H9 (cell line): ENCODE measurements around the gene BCL2L15. TPM values are rescaled to one million over a fixed set of nuclear protein-coding genes. Genes with fewer than 3 reads are reported as not detected.

Experiments
- DNase-seq: peaks from one replicate; pipeline ENCODE4 v3.0.0-alpha.2; 2017
- H2AFZ ChIP-seq: one replicate; pipeline ENCODE4 v1.6.1; 2013; ENCODE audit warnings: mild to moderate bottlenecking, low read length, control low read depth, moderate library complexity
- H2AK5ac ChIP-seq: 2 replicates; pipeline ENCODE4 v1.6.1; 2013; ENCODE audit warnings: low read length, control low read depth, mixed read lengths; ENCODE audit not compliant: insufficient read length
- H2BK120ac ChIP-seq: one replicate; pipeline ENCODE4 v1.6.1; 2013; ENCODE audit warnings: low read depth, mild to moderate bottlenecking, low read length, control low read depth, inconsistent platforms; ENCODE audit not compliant: poor library complexity, severe bottlenecking
- H2BK12ac ChIP-seq: 2 replicates; pipeline ENCODE4 v1.6.1; 2013; ENCODE audit warnings: low read length, control low read depth, mixed read lengths, low read depth; ENCODE audit not compliant: insufficient read length
- H2BK15ac ChIP-seq: 2 replicates; pipeline ENCODE4 v1.6.1; 2013; ENCODE audit warnings: low read depth, low read length, control low read depth
- H2BK20ac ChIP-seq: one replicate; pipeline ENCODE4 v1.6.1; 2013; ENCODE audit warnings: low read depth, mild to moderate bottlenecking, low read length, control low read depth, inconsistent platforms; ENCODE audit not compliant: poor library complexity, severe bottlenecking
- H2BK5ac ChIP-seq: 2 replicates; pipeline ENCODE4 v1.6.1; 2013; ENCODE audit warnings: low read length, control low read depth, mixed read lengths; ENCODE audit not compliant: insufficient read length
- H3K14ac ChIP-seq: 2 replicates; pipeline ENCODE4 v1.6.1; 2013; ENCODE audit warnings: low read length, control low read depth; ENCODE audit not compliant: insufficient read depth
- H3K18ac ChIP-seq: 2 replicates; pipeline ENCODE4 v1.6.1; 2013; ENCODE audit warnings: low read depth, mild to moderate bottlenecking, mixed read lengths, low read length, control low read depth; ENCODE audit not compliant: insufficient read length
- H3K23ac ChIP-seq: 2 replicates; pipeline ENCODE4 v1.6.1; 2013; ENCODE audit warnings: low read length, control low read depth, mixed read lengths, low read depth; ENCODE audit not compliant: insufficient read length
- H3K23me2 ChIP-seq: 2 replicates; pipeline ENCODE4 v1.6.1; 2013; ENCODE audit warnings: low read depth, mild to moderate bottlenecking, mixed read lengths, low read length, control low read depth; ENCODE audit not compliant: insufficient read length, poor library complexity, severe bottlenecking
- H3K27ac ChIP-seq: 2 replicates; pipeline ENCODE4 v1.5.1; 2013; ENCODE audit warnings: low read length, control low read depth, mixed read lengths, low read depth; ENCODE audit not compliant: insufficient read length
- H3K27me3 ChIP-seq: 2 replicates; pipeline ENCODE4 v1.6.1; 2013; ENCODE audit warnings: low read length, control low read depth, inconsistent platforms; ENCODE audit not compliant: insufficient read depth
- H3K4ac ChIP-seq: 2 replicates; pipeline ENCODE4 v1.6.1; 2013; ENCODE audit warnings: low read depth, mild to moderate bottlenecking, control low read depth, inconsistent platforms, low read length, moderate library complexity
- H3K4me1 ChIP-seq: 2 replicates; pipeline ENCODE4 v1.6.1; 2013; ENCODE audit warnings: low read length, control low read depth, inconsistent platforms; ENCODE audit not compliant: insufficient read depth
- H3K4me2 ChIP-seq: 2 replicates; pipeline ENCODE4 v1.6.1; 2013; ENCODE audit warnings: low read length, control low read depth, mixed read lengths; ENCODE audit not compliant: insufficient read length, insufficient read depth
- H3K56ac ChIP-seq: 2 replicates; pipeline ENCODE4 v1.6.1; 2013; ENCODE audit warnings: low read depth, mild to moderate bottlenecking, mixed read lengths, low read length, control low read depth; ENCODE audit not compliant: insufficient read length
- H3K79me1 ChIP-seq: 2 replicates; pipeline ENCODE4 v1.6.1; 2013; ENCODE audit warnings: low read depth, mild to moderate bottlenecking, moderate library complexity, low read length, control low read depth, inconsistent platforms; ENCODE audit not compliant: insufficient read depth, poor library complexity, severe bottlenecking
- H3K79me2 ChIP-seq: 2 replicates; pipeline ENCODE4 v1.6.1; 2013; ENCODE audit warnings: low read length, control low read depth, inconsistent platforms; ENCODE audit not compliant: insufficient read depth
- H3K9ac ChIP-seq: 2 replicates; pipeline ENCODE4 v1.6.1; 2013; ENCODE audit warnings: low read length, control low read depth, mixed read lengths; ENCODE audit not compliant: insufficient read length; ENCODE audit errors: extremely low read depth
- H3K9me3 ChIP-seq: one replicate; pipeline ENCODE4 v1.6.1; 2013; ENCODE audit warnings: low read depth, low read length, inconsistent platforms; ENCODE audit not compliant: control insufficient read depth
- H3T11ph ChIP-seq: one replicate; pipeline ENCODE4 v1.6.1; 2013; ENCODE audit warnings: mild to moderate bottlenecking, low read length, control low read depth, inconsistent platforms
- H4K20me1 ChIP-seq: one replicate; pipeline ENCODE4 v1.6.1; 2013; ENCODE audit not compliant: control insufficient read depth, insufficient read length, insufficient read depth
- H4K5ac ChIP-seq: 2 replicates; pipeline ENCODE4 v1.6.1; 2013; ENCODE audit warnings: low read depth, mild to moderate bottlenecking, mixed read lengths, low read length, control low read depth; ENCODE audit not compliant: insufficient read length
- H4K8ac ChIP-seq: replicated peaks from 2 replicates; pipeline ENCODE4 v1.6.1; 2013; ENCODE audit warnings: low read length, control low read depth, mixed read lengths, low read depth; ENCODE audit not compliant: insufficient read length
- H4K91ac ChIP-seq: 2 replicates; pipeline ENCODE4 v1.6.1; 2013; ENCODE audit warnings: low read depth, mild to moderate bottlenecking, moderate library complexity, mixed read lengths, low read length, control low read depth; ENCODE audit not compliant: insufficient read length
- H3K27ac Mint-ChIP-seq, 3 experiments: 2 replicates in 2 of 3; 3 replicates in 1 of 3; pipeline ENCODE4 v1.8.0; 2020 to 2021; ENCODE audit warnings: mixed read lengths in 3 of 3, mild to moderate bottlenecking in 1 of 3, moderate library complexity in 1 of 3
- H3K27me3 Mint-ChIP-seq: 2 replicates; pipeline ENCODE4 v1.8.0; 2021; ENCODE audit warnings: low read depth, mild to moderate bottlenecking, moderate library complexity, mixed read lengths
- H3K36me3 Mint-ChIP-seq, 3 experiments: 2 replicates in 2 of 3; 3 replicates in 1 of 3; pipeline ENCODE4 v1.8.0; 2020 to 2021; ENCODE audit warnings: low read depth in 3 of 3, mixed read lengths in 3 of 3; ENCODE audit not compliant: insufficient read depth in 1 of 3
- H3K4me1 Mint-ChIP-seq, 2 experiments: 2 replicates each; pipeline ENCODE4 v1.8.0; 2020; ENCODE audit warnings: mixed read lengths in 2 of 2
- H3K4me3 Mint-ChIP-seq, 2 experiments: 2 replicates in 1 of 2; 3 replicates in 1 of 2; pipeline ENCODE4 v1.8.0; 2020 to 2021; ENCODE audit warnings: mild to moderate bottlenecking in 2 of 2, mixed read lengths in 2 of 2, moderate library complexity in 1 of 2
- H3K9me3 Mint-ChIP-seq, 2 experiments: 2 replicates in 1 of 2; 3 replicates in 1 of 2; pipeline ENCODE4 v1.8.0; 2020; ENCODE audit warnings: mild to moderate bottlenecking in 2 of 2, mixed read lengths in 2 of 2, moderate library complexity in 1 of 2
- CTCF ChIP-seq: fragments of 200-600 bp; sonication (generic); conservative IDR thresholded peaks from 3 replicates; pipeline ENCODE4 v1.8.0; 2021; ENCODE audit warnings: antibody characterized with exemption, mild to moderate bottlenecking
- total RNA-seq: library from RNA; stranded (reverse); gene quantifications from 2 replicates; pipeline ENCODE4 v1.2.1, GENCODE V29; 2021

BCL2L15 gene
- total RNA-seq, 1 experiment from 2014 or later, result 0.22 TPM

- H3K4ac ChIP-seq, result no peak overlapping the region
- no peak overlapping the region for H2BK12ac ChIP-seq
- no peak overlapping the region for H2AK5ac ChIP-seq
- H3K4me1 ChIP-seq, result no peaks in the 10 kb centered on the region
- H4K20me1 ChIP-seq, result no peaks in the 10 kb centered on the region
- H3K9ac ChIP-seq, result no peak overlapping the region
- H3K9me3 Mint-ChIP-seq, result no peaks in the 10 kb centered on the region
- peaks cover 12% of the 10 kb centered on the region for H3K27me3 Mint-ChIP-seq
- no peak overlapping the region for H3K4me2 ChIP-seq
- H3K23me2 ChIP-seq, result no peaks in the 10 kb centered on the region
- no peak overlapping the region for H3K27ac Mint-ChIP-seq
- H3K79me1 ChIP-seq, result no peaks in the 10 kb centered on the region
- H3K9me3 ChIP-seq, result no peaks in the 10 kb centered on the region
- no peak overlapping the region for H3K18ac ChIP-seq
- peaks cover 3% of the 10 kb centered on the region in 2 experiments; a peak in 1 of 4 replicates for H3K4me1 Mint-ChIP-seq
- no peak overlapping the region for H4K5ac ChIP-seq
- no peak overlapping the region for H2BK120ac ChIP-seq
- no peak overlapping the region for H2AFZ ChIP-seq
- no peak overlapping the region for H4K91ac ChIP-seq
- no peak overlapping the region for H3K23ac ChIP-seq
- no peak for TF ChIP-seq CTCF
- H2BK15ac ChIP-seq, result no peak overlapping the region
- no peak overlapping the region for H3K56ac ChIP-seq
- no peak overlapping the region for H3K14ac ChIP-seq
- H3K27me3 ChIP-seq, result no peaks in the 10 kb centered on the region
- no peak overlapping the region for H2BK20ac ChIP-seq
- DNase-seq, result no peak
- H3K79me2 ChIP-seq, result no peaks in the 10 kb centered on the region
- no peak overlapping the region for H4K8ac ChIP-seq
- H3K36me3 Mint-ChIP-seq, result no peaks in the 10 kb centered on the region
- H2BK5ac ChIP-seq, result no peak overlapping the region
- H3K27ac ChIP-seq, result no peak overlapping the region
- H3K4me3 Mint-ChIP-seq, result no peak overlapping the region
- H3T11ph ChIP-seq, result no peak overlapping the region
Measured at GRCh38 chr1:113918243-113918642, 30.9 kb upstream of the BCL2L15 start.
